Measurements from ENCODE around the gene GHSR. TPM values are rescaled to one million over a fixed set of nuclear protein-coding genes. Genes with fewer than 3 reads are reported as not detected.
"Not testable (repeated sequence)": the region's sequence is repeated elsewhere in the genome, so short reads cannot be mapped to it uniquely, and the experiment has no call there.

The GHSR gene
- total RNA-seq (2014; rRNA removed; shearing (Covaris generic)) = not detected in 2 replicates
- polyA plus RNA-seq (2016; fragmentation: Nextera tagmentation; extraction: Ambion mirVana) = not detected in 2 replicates

- Histone ChIP-seq H3K4me2 (ENCODE audit: unreplicated experiment) (no peak within 1 kb of the TSS), H3K9me3 (ENCODE audit: low read depth) (no peaks in the 10 kb centered on the region), H3F3A (ENCODE audit: insufficient read depth) (no peaks in the 10 kb centered on the region), H3K9ac (no peak within 1 kb of the TSS), H3K4me1 (ENCODE audit: insufficient read depth) (no peaks in the 10 kb centered on the region), H3K36me3 (ENCODE audit: low read depth) (no peaks in the 10 kb centered on the region), H3K79me2 (ENCODE audit: insufficient read depth) (no peaks in the 10 kb centered on the region), H3K27ac (no peak within 1 kb of the TSS), H2AFZ (no peak within 1 kb of the TSS), H4K20me1 (ENCODE audit: insufficient read depth) (no peaks in the 10 kb centered on the region), H3K9me2 (ENCODE audit: insufficient read depth) (no peaks in the 10 kb centered on the region), H3K4me3 (no peak within 1 kb of the TSS), H3K27me3 (replicated peaks; ENCODE audit: insufficient read depth) (peaks cover 72% of the 10 kb centered on the region)
- WGBS, 2 experiments (ENCODE audit: low coverage in 1 of 2, low lambda C conversion rate in 2 of 2, missing lambda C conversion rate in 2 of 2) = 11 to 12% methylated on average over 75 to 76 of the region's 76 CpGs
- TF ChIP-seq EZH2phosphoT487 (IDR thresholded peaks at IDR 0.05; ENCODE audit: insufficient read depth, low read depth) = no peak
- no peak for TF ChIP-seq EZH2 (IDR thresholded peaks at IDR 0.05; ENCODE audit: insufficient read depth, poor library complexity, severe bottlenecking)
- in situ Hi-C loops (cut with MboI) = no loop called here
- DNase-seq = no peak
Observed at GRCh38 chr3:172447611-172448579, at the start of gene GHSR. Gene GHSR, minus strand, starts transcription at chr3:172448456. Its CDS starts 43 bp downstream, at chr3:172448413.

GRCh38 chr3:172490198-172490669, 42.0 kb upstream of the GHSR start:
- H3F3A ChIP-seq (ENCODE audit: insufficient read depth); H3K9ac ChIP-seq; H3K9me2 ChIP-seq (ENCODE audit: insufficient read depth); H3K27me3 ChIP-seq (replicated peaks; ENCODE audit: insufficient read depth); H3K36me3 ChIP-seq (ENCODE audit: low read depth); H3K79me2 ChIP-seq (ENCODE audit: insufficient read depth); H4K20me1 ChIP-seq (ENCODE audit: insufficient read depth); H3K4me3 ChIP-seq; in situ Hi-C loops (cut with MboI); H3K4me1 ChIP-seq (ENCODE audit: insufficient read depth); H3K4me2 ChIP-seq (ENCODE audit: unreplicated experiment); H3K27ac ChIP-seq; H3K9me3 ChIP-seq (ENCODE audit: low read depth): not testable (repeated sequence)
- peak; percentile 83 for DNase-seq
- peak overlapping the region; percentile 59; the same call in 1 of the 2 replicates for H2AFZ ChIP-seq
- 14 to 15% methylated on average over 4 of the region's 4 CpGs for WGBS, 2 experiments (ENCODE audit: low coverage in 1 of 2, low lambda C conversion rate in 2 of 2, missing lambda C conversion rate in 2 of 2)

- no peak overlapping the region for H3K27ac ChIP-seq
- H3K4me2 ChIP-seq (ENCODE audit: unreplicated experiment) = no peak overlapping the region
- WGBS, 2 experiments (ENCODE audit: low coverage in 1 of 2, low lambda C conversion rate in 2 of 2, missing lambda C conversion rate in 2 of 2) = 19 to 43% methylated on average over 1 of the region's 1 CpG
- H3K27me3 ChIP-seq (replicated peaks; ENCODE audit: insufficient read depth) = no peaks in the 10 kb centered on the region
- H2AFZ ChIP-seq = no peak overlapping the region
- in situ Hi-C loops (cut with MboI) = no loop called here
- no peak for DNase-seq
- no peaks in the 10 kb centered on the region for H3K36me3 ChIP-seq (ENCODE audit: low read depth)
- no peaks in the 10 kb centered on the region for H3K9me2 ChIP-seq (ENCODE audit: insufficient read depth)
- no peaks in the 10 kb centered on the region for H4K20me1 ChIP-seq (ENCODE audit: insufficient read depth)
- TF ChIP-seq EZH2 (IDR thresholded peaks at IDR 0.05; ENCODE audit: insufficient read depth, poor library complexity, severe bottlenecking) (no peak), EZH2phosphoT487 (IDR thresholded peaks at IDR 0.05; ENCODE audit: insufficient read depth, low read depth) (no peak)
- H3K4me1 ChIP-seq (ENCODE audit: insufficient read depth) = no peaks in the 10 kb centered on the region
- H3K9me3 ChIP-seq (ENCODE audit: low read depth) = no peaks in the 10 kb centered on the region
- no peak overlapping the region for H3K4me3 ChIP-seq
- no peak overlapping the region for H3K9ac ChIP-seq
- no peaks in the 10 kb centered on the region for H3F3A ChIP-seq (ENCODE audit: insufficient read depth)
- H3K79me2 ChIP-seq (ENCODE audit: insufficient read depth) = no peaks in the 10 kb centered on the region
Observed at GRCh38 chr3:172478116-172478515, 29.9 kb upstream of the GHSR start.

- H3K79me2 ChIP-seq (ENCODE audit: insufficient read depth) = no peaks in the 10 kb centered on the region
- 68 to 76% methylated on average over 5 of the region's 5 CpGs for WGBS, 2 experiments (ENCODE audit: low coverage in 1 of 2, low lambda C conversion rate in 2 of 2, missing lambda C conversion rate in 2 of 2)
- no peak overlapping the region for H3K27ac ChIP-seq
- TF ChIP-seq EZH2 (IDR thresholded peaks at IDR 0.05; ENCODE audit: insufficient read depth, poor library complexity, severe bottlenecking) (no peak), EZH2phosphoT487 (IDR thresholded peaks at IDR 0.05; ENCODE audit: insufficient read depth, low read depth) (no peak)
- H3K9ac ChIP-seq = peak overlapping the region; percentile 76
- H3K9me2 ChIP-seq (ENCODE audit: insufficient read depth) = no peaks in the 10 kb centered on the region
- peak overlapping the region; percentile 100 for H2AFZ ChIP-seq
- H3K36me3 ChIP-seq (ENCODE audit: low read depth) = no peaks in the 10 kb centered on the region
- no peaks in the 10 kb centered on the region for H3K9me3 ChIP-seq (ENCODE audit: low read depth)
- DNase-seq = peak; percentile 10
- H3K4me2 ChIP-seq (ENCODE audit: unreplicated experiment) = peak overlapping the region; percentile 99
- no peaks in the 10 kb centered on the region for H3K27me3 ChIP-seq (replicated peaks; ENCODE audit: insufficient read depth)
- no peaks in the 10 kb centered on the region for H3K4me1 ChIP-seq (ENCODE audit: insufficient read depth)
- H4K20me1 ChIP-seq (ENCODE audit: insufficient read depth) = no peaks in the 10 kb centered on the region
- no peaks in the 10 kb centered on the region for H3F3A ChIP-seq (ENCODE audit: insufficient read depth)
- H3K4me3 ChIP-seq = peak overlapping the region; percentile 99
- in situ Hi-C loops (cut with MboI) = no loop called here
Observed at GRCh38 chr3:172476347-172476746, 28.1 kb upstream of the GHSR start.

Data from GM23248 (cell line).